Stomach (tissue), 9 donors: ENCODE measurements around the gene SLC38A6. TPM values are rescaled to one million over a fixed set of nuclear protein-coding genes. Genes with fewer than 3 reads are reported as not detected.
A peak's percentile ranks its signal among the peaks of the same experiment; 100 is the strongest.

Experiments used
- DNase-seq, 2 donors: peaks; one replicate each; pipeline versions ENCODE4 v3.0.0 to v3.0.0-alpha.2; 2013 to 2019
- H3K27ac ChIP-seq, 5 donors: fragments of 200-600 bp in 4 of 5; sonication (generic) in 4 of 5; one replicate each; pipeline ENCODE4 v1.5.1; 2013 to 2019; ENCODE audit warnings: mild to moderate bottlenecking in 1 of 5, moderate library complexity in 1 of 5
- H3K27me3 ChIP-seq, 3 donors: fragments of 200-600 bp; sonication (generic); one replicate each; pipeline ENCODE4 v1.5.1; 2017 to 2019; ENCODE audit warnings: mixed run types in 1 of 3
- H3K36me3 ChIP-seq, 4 donors: fragments of 200-600 bp; sonication (generic); 1 replicate in 3 of 4; 2 replicates in 1 of 4; pipeline ENCODE4 v1.5.1; 2016 to 2019
- H3K4me1 ChIP-seq, 4 donors: fragments of 200-600 bp; sonication (generic); one replicate each; pipeline ENCODE4 v1.5.1; 2016 to 2019
- H3K4me3 ChIP-seq, 4 donors: fragments of 200-600 bp; sonication (generic) in 3 of 4; one replicate each; pipeline ENCODE4 v1.5.1; 2016 to 2019; ENCODE audit warnings: mild to moderate bottlenecking in 1 of 4
- H3K9me3 ChIP-seq, 4 donors: fragments of 200-600 bp; sonication (generic); one replicate each; pipeline ENCODE4 v1.5.1; 2016 to 2019
- EP300 ChIP-seq: sonication (generic); formaldehyde crosslinking; IDR thresholded peaks from one replicate; pipeline ENCODE4 v1.6.1; 2017; ENCODE audit warnings: antibody characterized with exemption
- POLR2A ChIP-seq, 4 donors: fragments of 450-650 bp; IDR thresholded peaks; one replicate each; pipeline ENCODE4 v1.6.1; 2016; ENCODE audit warnings: antibody characterized with exemption in 4 of 4, control low read depth in 2 of 4, mild to moderate bottlenecking in 1 of 4, moderate library complexity in 1 of 4
- POLR2AphosphoS5 ChIP-seq, 3 donors: sonication (generic); formaldehyde crosslinking; IDR thresholded peaks; one replicate each; pipeline ENCODE4 v1.6.1; 2016; ENCODE audit warnings: antibody characterized with exemption in 3 of 3
- WGBS, 5 donors: extraction: QIAGEN DNeasy Blood & Tissue Kit in 3 of 5; methylation state at CpG; one replicate each; pipeline versions ENCODE4 v1.1.5 to v1.1.7; 2013 to 2018; 5-methylcytosine and 5-hydroxymethylcytosine counted together
- intact Hi-C: fragments of 100-400 bp; cut with DNase I; formaldehyde crosslinking; loops from one replicate; pipeline ENCODE4 v1.15.1; 2023; ENCODE audit warnings: low total_unique reads
- polyA plus RNA-seq, 3 donors: library from polyadenylated mRNA; stranded (reverse); fragments of 200-250 nt; gene quantifications; one replicate each; pipeline ENCODE4 v1.2.3, GENCODE V29; 2013
- total RNA-seq, 5 donors: library from RNA; depleted of rRNA; stranded (reverse); fragments of >200 nt; gene quantifications; one replicate each; pipeline versions ENCODE4 v1.1.0 to v1.2.3, GENCODE V29; 2014 to 2016
- TF ChIP-seq, protein P1 (sequence below), 7 experiments: fragments of 450-650 bp in 4 of 7; fragments of 200-600 bp in 3 of 7; sonication (generic) in 3 of 7; IDR thresholded peaks; one replicate each; pipeline ENCODE4 v1.5.1; 2016 to 2019; ENCODE audit warnings: antibody characterized with exemption in 7 of 7, control low read depth in 2 of 7, mild to moderate bottlenecking in 1 of 7
- donor health status: healthy with polysubstance abuse.
- donor health status: Bipolar disorder and iron deficiency.
- donor health status: healthy.

SLC38A6 gene
- total and polyA plus RNA-seq, 8 donors = 2.9 to 45.9 (median 7.6) TPM; not detected in 1

GRCh38 chr14:60963761-60964160 lies 17.3 kb upstream of the SLC38A6 start:
- no peak overlapping the region for H3K4me3 ChIP-seq
- H3K36me3 ChIP-seq = peaks cover 0 to 10% (median 0%) of the 10 kb centered on the region in 4 donors
- no peak for TF ChIP-seq EP300
- TF ChIP-seq, protein P1, sequence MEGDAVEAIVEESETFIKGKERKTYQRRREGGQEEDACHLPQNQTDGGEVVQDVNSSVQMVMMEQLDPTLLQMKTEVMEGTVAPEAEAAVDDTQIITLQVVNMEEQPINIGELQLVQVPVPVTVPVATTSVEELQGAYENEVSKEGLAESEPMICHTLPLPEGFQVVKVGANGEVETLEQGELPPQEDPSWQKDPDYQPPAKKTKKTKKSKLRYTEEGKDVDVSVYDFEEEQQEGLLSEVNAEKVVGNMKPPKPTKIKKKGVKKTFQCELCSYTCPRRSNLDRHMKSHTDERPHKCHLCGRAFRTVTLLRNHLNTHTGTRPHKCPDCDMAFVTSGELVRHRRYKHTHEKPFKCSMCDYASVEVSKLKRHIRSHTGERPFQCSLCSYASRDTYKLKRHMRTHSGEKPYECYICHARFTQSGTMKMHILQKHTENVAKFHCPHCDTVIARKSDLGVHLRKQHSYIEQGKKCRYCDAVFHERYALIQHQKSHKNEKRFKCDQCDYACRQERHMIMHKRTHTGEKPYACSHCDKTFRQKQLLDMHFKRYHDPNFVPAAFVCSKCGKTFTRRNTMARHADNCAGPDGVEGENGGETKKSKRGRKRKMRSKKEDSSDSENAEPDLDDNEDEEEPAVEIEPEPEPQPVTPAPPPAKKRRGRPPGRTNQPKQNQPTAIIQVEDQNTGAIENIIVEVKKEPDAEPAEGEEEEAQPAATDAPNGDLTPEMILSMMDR (IDR thresholded peaks at IDR 0.05) = no peak
- no peak for TF ChIP-seq POLR2A (IDR thresholded peaks at IDR 0.05)
- TF ChIP-seq POLR2AphosphoS5 (IDR thresholded peaks at IDR 0.05) = no peak
- no peaks in the 10 kb centered on the region for H3K27me3 ChIP-seq
- 56 to 63% (median 60%) methylated on average over 2 of the region's 2 CpGs for WGBS, 5 donors
- no peaks in the 10 kb centered on the region for H3K4me1 ChIP-seq
- peaks cover 0 to 7% (median 3%) of the 10 kb centered on the region in 4 donors for H3K9me3 ChIP-seq
- H3K27ac ChIP-seq = no peak overlapping the region
- intact Hi-C loops = no loop called here
- no peak for DNase-seq

GRCh38 chr14:60964904-60965303 lies 16.1 kb upstream of the SLC38A6 start:
- peaks cover 0 to 10% (median 0%) of the 10 kb centered on the region in 4 donors for H3K36me3 ChIP-seq
- H3K27ac ChIP-seq = no peak overlapping the region
- no peaks in the 10 kb centered on the region for H3K27me3 ChIP-seq
- no peaks in the 10 kb centered on the region for H3K4me1 ChIP-seq
- WGBS, 5 donors = 42 to 60% (median 50%) methylated on average over 2 of the region's 2 CpGs
- DNase-seq = peak in 1 of 2 donors; percentile 16
- H3K9me3 ChIP-seq = no peaks in the 10 kb centered on the region
- H3K4me3 ChIP-seq = no peak overlapping the region
- intact Hi-C loops = no loop called here
- TF ChIP-seq POLR2A (IDR thresholded peaks at IDR 0.05) = no peak

DNA sequence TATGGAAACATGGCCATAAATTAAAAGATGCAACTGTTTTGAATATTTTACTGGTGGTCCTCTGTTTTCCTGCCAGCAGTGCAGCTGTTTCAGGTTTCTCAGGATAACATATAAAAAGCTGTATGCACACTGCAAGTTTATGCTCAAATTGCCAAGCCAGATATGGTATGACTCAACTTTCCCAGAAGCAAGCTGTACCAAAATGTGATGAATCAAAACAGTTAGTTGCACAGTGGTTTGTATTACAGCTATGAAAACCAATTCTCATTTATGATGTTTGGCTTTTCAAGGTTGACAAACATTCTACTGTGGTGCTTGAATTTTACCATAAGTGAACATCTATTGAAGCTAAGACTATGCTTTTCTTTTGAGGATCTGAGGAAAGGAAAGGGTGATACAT lies 15.6 kb upstream of the SLC38A6 start:
- DNase-seq = peak in 1 of 2 donors; percentile 35
- intact Hi-C loops = no loop called here
- H3K4me1 ChIP-seq = no peaks in the 10 kb centered on the region
- H3K4me3 ChIP-seq = no peak overlapping the region
- TF ChIP-seq EP300 (no peak), POLR2A (IDR thresholded peaks at IDR 0.05) (no peak), POLR2AphosphoS5 (IDR thresholded peaks at IDR 0.05) (no peak)
- TF ChIP-seq, protein P1 (IDR thresholded peaks at IDR 0.05) = no peak
- no peaks in the 10 kb centered on the region for H3K27me3 ChIP-seq
- no peak overlapping the region for H3K27ac ChIP-seq
- H3K36me3 ChIP-seq = peaks cover 0 to 7% (median 0%) of the 10 kb centered on the region in 4 donors
- no peaks in the 10 kb centered on the region for H3K9me3 ChIP-seq

DNA sequence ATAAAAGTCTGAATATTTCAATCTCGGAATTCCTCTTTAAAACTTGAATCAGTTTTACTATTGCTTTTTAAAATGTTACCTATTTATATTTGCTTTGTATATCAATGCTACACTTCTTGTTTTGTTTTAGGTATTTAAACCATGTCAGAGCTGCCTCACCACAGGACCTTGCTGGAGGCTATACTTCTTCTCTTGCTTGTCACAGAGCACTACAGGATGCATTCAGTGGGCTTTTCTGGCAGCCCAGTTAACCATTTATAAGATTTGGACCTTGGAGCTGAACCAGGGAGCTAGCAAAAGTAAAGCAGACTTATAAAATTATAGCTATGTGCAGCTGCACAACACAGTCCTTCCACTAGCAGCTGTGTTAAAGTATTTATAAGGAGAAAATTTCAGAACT lies 12.9 kb upstream of the SLC38A6 start:
- intact Hi-C loops = no loop called here
- H3K4me3 ChIP-seq = no peak overlapping the region
- H3K4me1 ChIP-seq = no peaks in the 10 kb centered on the region
- TF ChIP-seq POLR2A (IDR thresholded peaks at IDR 0.05) (no peak), POLR2AphosphoS5 (IDR thresholded peaks at IDR 0.05) (no peak)
- DNase-seq = no peak
- H3K9me3 ChIP-seq = no peaks in the 10 kb centered on the region
- 81 to 94% (median 90%) methylated on average over 1 of the region's 1 CpG for WGBS, 5 donors
- no peak overlapping the region for H3K27ac ChIP-seq
- no peaks in the 10 kb centered on the region for H3K27me3 ChIP-seq
- H3K36me3 ChIP-seq = peaks cover 0 to 11% (median 0%) of the 10 kb centered on the region in 4 donors

DNA sequence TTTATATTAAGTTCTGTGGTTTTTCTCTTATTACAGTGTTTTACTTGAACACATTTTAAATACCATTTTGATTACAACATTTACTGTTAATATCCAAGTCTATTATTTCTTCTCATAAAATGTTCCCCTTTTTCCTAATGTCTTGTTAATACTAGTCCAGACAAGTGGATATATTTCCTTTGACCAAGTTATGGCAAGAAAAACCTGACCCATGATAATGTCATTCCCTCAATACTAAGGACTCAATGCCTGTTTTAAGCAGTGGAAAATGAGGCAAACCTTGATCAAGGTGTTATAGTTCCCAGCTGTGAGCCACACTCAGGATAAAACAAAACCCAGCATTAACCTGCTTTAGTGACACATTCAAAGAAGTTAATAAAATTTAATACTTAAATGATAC lies 12.4 kb upstream of the SLC38A6 start:
- Histone ChIP-seq H3K27me3 (no peaks in the 10 kb centered on the region), H3K4me3 (no peak overlapping the region), H3K9me3 (no peaks in the 10 kb centered on the region), H3K36me3 (peaks cover 0 to 17% (median 2%) of the 10 kb centered on the region in 4 donors), H3K27ac (no peak overlapping the region), H3K4me1 (no peaks in the 10 kb centered on the region)
- no peak for DNase-seq
- intact Hi-C loops = no loop called here
- TF ChIP-seq POLR2A (IDR thresholded peaks at IDR 0.05) = no peak
- no peak for TF ChIP-seq EP300
- TF ChIP-seq, protein P1 (IDR thresholded peaks at IDR 0.05) = no peak
- TF ChIP-seq POLR2AphosphoS5 (IDR thresholded peaks at IDR 0.05) = no peak
